VCaP (cell line): ENCODE data around the gene ZFHX3.

Experiments used
- H3K27ac ChIP-seq: fragments of 450-650 bp; 2 replicates; pipeline ENCODE4 v1.5.1; 2017
- TF ChIP-seq, protein P1 (sequence below): fragments of 450-650 bp; conservative IDR thresholded peaks from 2 replicates; pipeline ENCODE4 v1.5.1; 2017; ENCODE audit warnings: mild to moderate bottlenecking, moderate library complexity

The ZFHX3 gene

DNA sequence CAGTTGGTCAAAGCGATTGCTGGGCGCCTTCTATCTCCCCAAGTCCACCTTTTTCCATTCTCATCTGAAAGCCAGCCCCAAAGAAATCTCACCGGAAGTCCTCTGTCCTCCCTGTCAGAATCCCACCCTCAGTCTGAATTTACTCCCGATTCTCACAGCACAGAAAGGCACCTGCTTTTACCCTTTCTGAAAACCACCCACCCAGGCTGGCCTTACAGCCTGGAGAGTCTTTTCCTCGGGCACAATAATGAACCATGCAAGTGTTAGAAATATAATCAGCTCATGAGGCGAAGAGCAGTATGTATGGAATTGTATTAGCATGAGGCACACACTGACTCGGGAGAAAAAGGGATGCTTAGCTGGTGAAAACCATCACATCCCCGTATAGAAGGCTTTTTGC lies 1.2 kb upstream of the ZFHX3 start:
- H3K27ac ChIP-seq = peak overlapping the region; percentile 97

DNA sequence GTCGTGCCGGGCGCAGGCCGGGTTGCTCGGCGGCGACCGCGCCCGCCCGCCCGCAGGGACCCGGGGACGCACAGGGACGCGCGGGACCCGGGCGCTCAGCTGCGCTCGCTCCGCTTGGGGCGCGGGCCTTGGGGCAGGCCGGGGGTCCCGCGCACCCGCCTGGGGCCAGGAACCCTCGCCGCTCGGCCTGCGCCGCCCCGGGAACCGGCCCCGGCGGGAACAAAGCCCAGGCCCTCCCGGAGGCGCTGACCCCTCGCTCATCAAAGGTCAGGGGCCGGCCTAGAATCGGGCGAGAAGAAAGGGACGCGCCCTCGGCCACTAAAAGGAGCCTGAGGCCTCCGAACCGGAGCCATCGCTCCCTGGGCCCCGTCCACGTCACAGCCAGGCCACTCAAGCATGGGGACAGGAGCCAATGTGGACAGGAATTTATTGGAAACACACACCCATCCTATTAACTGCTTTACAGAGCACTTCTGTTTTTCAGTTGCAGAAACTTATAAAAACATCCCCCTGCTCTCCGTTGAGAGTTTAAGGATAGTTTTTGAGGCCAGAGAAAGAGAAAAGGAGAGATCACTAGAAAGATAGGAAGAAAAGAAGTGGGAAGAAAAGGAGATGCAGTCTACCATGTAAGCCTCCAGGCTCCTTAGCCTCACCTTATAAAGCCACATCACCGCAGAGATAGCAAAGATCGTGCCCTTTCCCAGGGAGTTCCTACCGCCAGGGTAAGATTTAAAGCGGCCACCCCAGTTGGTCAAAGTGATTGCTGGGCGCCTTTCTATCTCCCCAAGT lies 558 bp upstream of the ZFHX3 start:
- peak overlapping the region; percentile 97 for H3K27ac ChIP-seq
- TF ChIP-seq, protein P1, sequence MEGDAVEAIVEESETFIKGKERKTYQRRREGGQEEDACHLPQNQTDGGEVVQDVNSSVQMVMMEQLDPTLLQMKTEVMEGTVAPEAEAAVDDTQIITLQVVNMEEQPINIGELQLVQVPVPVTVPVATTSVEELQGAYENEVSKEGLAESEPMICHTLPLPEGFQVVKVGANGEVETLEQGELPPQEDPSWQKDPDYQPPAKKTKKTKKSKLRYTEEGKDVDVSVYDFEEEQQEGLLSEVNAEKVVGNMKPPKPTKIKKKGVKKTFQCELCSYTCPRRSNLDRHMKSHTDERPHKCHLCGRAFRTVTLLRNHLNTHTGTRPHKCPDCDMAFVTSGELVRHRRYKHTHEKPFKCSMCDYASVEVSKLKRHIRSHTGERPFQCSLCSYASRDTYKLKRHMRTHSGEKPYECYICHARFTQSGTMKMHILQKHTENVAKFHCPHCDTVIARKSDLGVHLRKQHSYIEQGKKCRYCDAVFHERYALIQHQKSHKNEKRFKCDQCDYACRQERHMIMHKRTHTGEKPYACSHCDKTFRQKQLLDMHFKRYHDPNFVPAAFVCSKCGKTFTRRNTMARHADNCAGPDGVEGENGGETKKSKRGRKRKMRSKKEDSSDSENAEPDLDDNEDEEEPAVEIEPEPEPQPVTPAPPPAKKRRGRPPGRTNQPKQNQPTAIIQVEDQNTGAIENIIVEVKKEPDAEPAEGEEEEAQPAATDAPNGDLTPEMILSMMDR = no peak; the same call in 1 of the 2 replicates

More for the DNA sequence above, 1.2 kb upstream of the ZFHX3 start:
- TF ChIP-seq, protein P1 = no peak

DNA sequence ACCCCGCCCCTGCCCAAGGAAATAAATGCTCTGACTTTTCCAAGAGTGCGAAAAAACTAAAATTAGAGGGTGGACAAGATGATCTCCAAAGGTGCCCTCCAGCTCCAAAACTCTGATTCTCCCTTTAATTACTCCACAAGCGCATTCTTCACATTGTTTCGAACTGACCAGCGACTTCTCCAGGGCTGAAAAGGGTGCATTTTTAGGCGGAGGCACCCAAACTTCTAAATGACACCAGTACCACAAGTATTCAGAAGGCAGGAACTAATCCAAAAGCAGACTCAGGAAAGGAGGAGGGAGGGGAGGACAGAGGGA lies 750 bp downstream of the ZFHX3 start:
- TF ChIP-seq, protein P1 = no peak
- H3K27ac ChIP-seq = peak overlapping the region; percentile 97

DNA sequence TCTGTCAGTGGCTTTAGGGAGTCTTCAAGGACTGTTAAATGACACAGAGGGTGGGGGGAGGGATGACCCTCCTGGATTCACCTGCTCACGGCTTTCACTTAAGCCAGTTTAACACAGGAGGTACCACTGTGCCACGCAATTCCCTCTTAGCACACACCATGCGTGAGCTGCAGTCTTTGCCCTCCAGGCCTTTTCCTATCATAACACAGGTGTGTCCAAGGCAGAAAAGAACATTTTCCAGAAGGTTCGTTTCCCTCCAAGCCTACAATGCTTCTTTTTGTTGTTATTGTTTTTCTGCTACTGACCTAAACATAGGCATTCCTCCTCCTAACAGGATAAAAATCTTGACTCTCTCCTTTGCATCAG lies 1.1 kb downstream of the ZFHX3 start:
- H3K27ac ChIP-seq = peak overlapping the region; percentile 97
- TF ChIP-seq, protein P1 = no peak

DNA sequence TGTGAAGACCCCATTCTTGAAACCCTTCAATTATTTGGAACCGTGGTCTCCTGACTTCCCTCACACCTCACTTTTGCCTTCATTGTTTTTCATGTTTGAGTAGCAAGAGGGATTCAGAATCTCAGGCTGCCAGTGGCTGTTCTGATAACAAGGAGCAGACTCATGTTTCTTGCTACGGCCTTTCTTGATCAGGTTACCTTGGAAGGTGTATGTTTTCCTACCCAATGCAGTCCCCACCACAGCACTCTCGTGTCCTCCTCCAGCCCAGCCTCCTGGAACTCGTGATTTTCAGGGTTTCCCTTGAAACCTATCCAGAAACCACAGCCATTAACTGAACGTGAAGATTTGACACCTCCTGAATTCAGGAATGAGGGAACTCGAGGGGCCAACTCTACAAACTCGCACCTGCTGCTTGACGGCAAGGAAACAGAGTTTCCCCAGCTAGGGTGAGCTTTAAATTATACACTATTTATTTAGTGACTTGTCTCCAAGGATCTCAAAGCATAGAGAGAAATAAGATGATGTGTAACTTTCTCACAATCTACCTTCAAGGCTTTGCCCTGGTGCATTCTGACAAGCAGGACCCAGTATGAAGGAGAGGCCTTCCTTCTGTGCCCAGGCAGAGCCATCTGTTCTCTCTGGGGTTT lies 1.6 kb downstream of the ZFHX3 start:
- TF ChIP-seq, protein P1 = no peak
- peak overlapping the region; percentile 97 for H3K27ac ChIP-seq

DNA sequence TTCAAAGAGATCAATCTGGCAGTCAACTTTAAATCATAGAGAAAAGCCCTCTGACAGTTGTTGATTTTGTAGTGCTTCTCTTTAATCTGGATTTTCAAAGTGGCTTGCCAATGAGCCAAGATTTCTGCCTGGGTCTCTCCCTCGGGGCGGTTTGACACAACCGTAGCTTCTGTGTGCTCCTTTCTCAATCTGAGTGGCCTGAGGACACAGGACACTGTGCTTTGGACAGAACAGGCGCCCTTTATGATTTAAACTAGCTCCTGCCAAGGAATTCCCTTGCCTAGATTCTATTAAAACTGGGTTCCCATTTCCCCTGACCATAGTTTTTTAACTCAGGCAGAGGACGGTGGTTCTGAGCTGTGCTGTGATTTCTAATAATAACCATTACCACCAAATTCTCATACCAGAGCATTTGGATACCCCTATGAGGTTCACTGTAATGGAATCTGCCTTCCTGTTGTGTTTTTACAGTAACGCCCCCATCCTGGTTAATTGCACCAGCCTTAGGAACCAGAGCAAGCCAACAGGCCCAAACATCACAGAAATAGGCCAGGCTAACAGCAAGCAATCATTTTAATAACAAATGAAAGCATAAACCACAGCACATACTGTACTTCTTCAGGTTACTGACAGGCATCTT lies 4.0 kb downstream of the ZFHX3 start:
- TF ChIP-seq, protein P1 = no peak
- no peak overlapping the region for H3K27ac ChIP-seq

DNA sequence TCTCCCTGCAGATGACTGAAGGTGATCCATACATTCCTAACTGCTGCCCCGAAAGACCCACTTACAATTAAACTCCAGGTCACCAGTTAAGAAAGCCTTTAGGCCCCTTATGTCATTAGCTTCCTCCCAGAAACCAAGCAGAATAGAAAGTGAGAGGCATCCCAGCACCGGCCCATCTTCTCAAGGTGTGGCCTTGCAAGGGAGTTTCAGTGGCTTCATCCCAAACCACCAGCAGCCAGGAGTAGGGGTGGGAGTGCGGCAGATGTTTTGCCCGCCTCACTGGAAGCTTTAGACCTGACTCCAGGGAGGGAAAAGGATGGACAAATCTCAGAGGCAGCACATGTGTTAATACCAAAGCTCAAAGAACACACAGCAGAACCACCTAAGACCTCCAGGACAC lies 5.1 kb downstream of the ZFHX3 start:
- TF ChIP-seq, protein P1 = no peak
- H3K27ac ChIP-seq = no peak overlapping the region
